ENCODE results near the gene SUSD1. TPM values are rescaled to one million over a fixed set of nuclear protein-coding genes. Genes with fewer than 3 reads are reported as not detected.

SUSD1 gene
- total RNA-seq, 1 donor from 2014 or later: 13.0 TPM

DNA sequence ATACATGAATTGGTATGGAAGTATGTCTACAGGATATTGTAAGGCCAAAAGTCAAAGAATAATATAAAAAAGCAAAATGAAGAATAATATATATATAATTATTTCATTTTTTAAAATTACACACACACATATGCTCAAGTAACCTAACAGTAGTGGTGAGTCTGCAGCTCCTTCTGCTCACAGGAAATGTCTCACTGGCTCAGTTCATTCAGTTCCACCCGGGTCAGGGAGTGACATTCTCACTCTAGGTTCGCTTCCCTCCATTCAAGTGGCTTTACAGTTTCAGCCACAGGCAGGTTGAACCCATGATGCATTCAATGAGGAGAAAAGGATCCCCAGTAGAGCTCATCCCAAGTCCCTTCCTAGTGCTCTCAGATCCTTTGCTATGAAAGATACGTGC is 90.8 kb downstream of the SUSD1 start:
- no peak for TF ChIP-seq CTCF (IDR thresholded peaks at IDR 0.05)
- Histone ChIP-seq H3K36me3 (no peaks in the 10 kb centered on the region), H3K27me3 (no peaks in the 10 kb centered on the region), H3K4me3 (no peak overlapping the region), H3K4me1 (no peaks in the 10 kb centered on the region), H3K27ac (no peak overlapping the region), H3K9me3 (no peaks in the 10 kb centered on the region)
- intact Hi-C loops (cut with DNase I): no loop called here
- DNase-seq (ENCODE audit: low spot score in 2 of 2): no peak

DNA sequence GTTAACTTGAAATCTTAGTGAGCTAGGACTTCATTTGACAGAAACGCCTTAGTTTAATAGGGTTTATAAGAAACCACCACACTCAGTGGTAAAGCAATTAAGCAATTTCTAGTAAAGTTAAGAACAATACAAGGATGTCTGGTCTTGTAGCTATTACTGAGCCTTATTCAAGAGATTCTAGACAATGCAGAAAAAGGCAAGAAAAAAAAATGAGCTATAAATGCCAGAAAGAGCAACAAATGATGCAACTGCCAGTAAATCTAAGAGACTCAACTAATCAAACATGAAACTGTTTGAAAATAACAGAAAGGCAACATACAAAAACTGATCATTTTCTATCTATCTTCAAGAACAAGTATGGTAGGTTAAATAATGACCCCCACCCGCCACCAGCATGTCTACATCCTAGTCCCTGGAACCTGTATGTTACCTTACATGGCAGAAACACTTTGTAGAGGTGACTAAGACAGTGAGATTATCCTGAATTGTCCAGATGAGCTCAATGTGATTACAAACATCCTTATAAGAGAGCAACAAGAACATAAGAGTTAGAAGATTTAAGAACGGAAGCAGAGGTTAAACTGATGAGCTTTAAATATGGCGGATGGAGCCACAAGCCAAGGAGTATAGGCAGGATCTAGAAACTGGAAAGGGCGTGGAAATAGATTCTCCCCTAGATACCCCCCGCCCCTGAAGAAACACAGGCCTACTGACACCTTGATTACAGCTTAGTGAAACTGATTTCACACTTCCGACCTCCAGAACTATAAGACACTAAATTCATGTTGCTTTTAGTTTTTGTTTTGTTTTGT is 93.0 kb downstream of the SUSD1 start:
- Histone ChIP-seq H3K4me3 (no peak overlapping the region), H3K27ac (no peak overlapping the region), H3K9me3 (no peaks in the 10 kb centered on the region), H3K4me1 (no peaks in the 10 kb centered on the region), H3K27me3 (no peaks in the 10 kb centered on the region), H3K36me3 (no peaks in the 10 kb centered on the region)
- TF ChIP-seq CTCF (IDR thresholded peaks at IDR 0.05): no peak
- intact Hi-C loops (cut with DNase I): no loop called here
- no peak for DNase-seq (ENCODE audit: low spot score in 2 of 2)

DNA sequence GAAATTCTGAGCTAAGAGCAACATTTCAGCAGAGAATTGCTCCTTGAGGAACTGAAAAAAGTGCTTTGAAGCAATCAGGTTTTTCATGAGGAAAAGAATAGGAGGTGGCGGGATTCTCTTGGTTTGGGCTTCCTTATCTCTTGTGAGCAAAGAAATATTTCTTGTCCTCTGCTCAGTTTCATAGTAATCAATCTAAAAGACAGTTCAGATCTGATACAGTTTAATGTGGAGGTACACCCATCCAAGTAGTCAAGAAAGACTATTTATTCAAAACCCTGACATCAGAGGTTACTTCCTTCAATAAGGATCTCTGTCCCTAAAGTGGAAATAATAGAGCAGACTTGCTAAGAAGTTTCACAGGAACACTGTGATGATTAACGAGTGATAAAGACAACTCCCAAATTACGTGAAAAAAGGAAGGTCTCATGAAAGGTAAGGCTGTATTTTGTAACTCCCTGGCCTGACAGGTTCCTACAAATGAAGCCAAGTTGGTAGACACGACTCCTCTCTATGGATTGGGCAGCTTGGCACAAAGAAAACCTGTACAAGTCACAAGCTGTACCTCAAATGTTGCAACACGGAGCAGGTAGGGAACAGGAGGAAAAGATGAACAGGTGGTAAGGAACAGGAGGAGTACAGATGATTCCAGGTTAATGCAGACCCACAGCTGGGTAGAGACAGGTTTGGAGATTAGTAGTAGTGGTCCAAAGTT is 94.1 kb downstream of the SUSD1 start:
- Histone ChIP-seq H3K27ac (no peak overlapping the region), H3K4me1 (no peaks in the 10 kb centered on the region), H3K4me3 (no peak overlapping the region), H3K36me3 (no peaks in the 10 kb centered on the region), H3K9me3 (no peaks in the 10 kb centered on the region), H3K27me3 (no peaks in the 10 kb centered on the region)
- DNase-seq (ENCODE audit: low spot score in 2 of 2): no peak
- TF ChIP-seq CTCF (IDR thresholded peaks at IDR 0.05): no peak
- intact Hi-C loops (cut with DNase I): no loop called here

DNA sequence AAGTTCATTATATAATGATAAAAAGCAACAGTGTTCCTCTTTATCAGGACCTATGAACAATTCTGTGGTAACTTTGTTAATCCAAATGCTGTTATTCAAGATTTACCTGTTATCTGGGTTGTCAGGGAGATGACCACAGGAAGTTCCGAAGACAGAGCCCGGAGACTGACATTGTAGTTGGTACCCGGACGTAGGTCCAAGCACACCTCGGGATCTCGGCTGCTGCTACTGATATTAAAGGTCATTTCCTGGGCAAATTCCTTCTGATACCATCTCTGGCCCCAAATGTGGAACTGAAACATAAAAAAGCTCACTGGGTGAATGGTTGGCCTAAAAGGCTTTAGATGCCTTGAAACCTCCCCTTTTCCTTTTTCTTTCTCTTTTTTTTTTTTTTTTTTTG is 96.7 kb downstream of the SUSD1 start:
- intact Hi-C loops (cut with DNase I): loop anchor here (5.0 kb wide), 1 partner anchor 481 kb away; the partner anchor contains the start of gene PTGR1
- H3K27me3 ChIP-seq: no peaks in the 10 kb centered on the region
- no peak for TF ChIP-seq CTCF (IDR thresholded peaks at IDR 0.05)
- DNase-seq (ENCODE audit: low spot score in 2 of 2): no peak
- no peaks in the 10 kb centered on the region for H3K9me3 ChIP-seq
- no peaks in the 10 kb centered on the region for H3K4me1 ChIP-seq
- H3K27ac ChIP-seq: no peak overlapping the region
- H3K4me3 ChIP-seq: no peak overlapping the region
- no peaks in the 10 kb centered on the region for H3K36me3 ChIP-seq

- Histone ChIP-seq H3K9me3 (no peaks in the 10 kb centered on the region), H3K4me3 (no peak overlapping the region), H3K36me3 (no peaks in the 10 kb centered on the region), H3K27me3 (no peaks in the 10 kb centered on the region), H3K4me1 (no peaks in the 10 kb centered on the region), H3K27ac (no peak overlapping the region)
- DNase-seq (ENCODE audit: low spot score in 2 of 2): no peak
- no peak for TF ChIP-seq CTCF (IDR thresholded peaks at IDR 0.05)
- intact Hi-C loops (cut with DNase I): loop anchor here (5.0 kb wide), 1 partner anchor 480 kb away; the partner anchor contains the start of gene PTGR1
Measured at GRCh38 chr9:112076814-112077213, 98.3 kb downstream of the SUSD1 start.

All from ascending aorta (tissue), 2 donors.